Heart left ventricle (tissue), 13 donors: Measurements from ENCODE around the gene PPP2R5B.

Experiments used
- CTCF ChIP-seq, 12 donors: fragments of 200-600 bp; sonication (generic) in 4 of 12; IDR thresholded peaks; one replicate each; pipeline versions ENCODE4 v1.5.0 to v1.8.0; 2018 to 2022; ENCODE audit warnings: antibody characterized with exemption in 12 of 12, mild to moderate bottlenecking in 5 of 12
- POLR2A ChIP-seq, 2 donors: fragments of 450-650 bp; IDR thresholded peaks; one replicate each; pipeline ENCODE4 v1.6.1; 2017; ENCODE audit warnings: antibody characterized with exemption in 2 of 2, mild to moderate bottlenecking in 2 of 2, moderate library complexity in 2 of 2
- donor health status: ischemic (EF 13 %, LVEDD 7.1; RV severe dilation, severe dysfunction).
- donor health status: DM: no; HTN: yes; CAD: no.
- donor health status: DM: no; HTN: no; CAD: no.
- donor health status: ischemic (EF 25% LVEDD 6.9; RV normal size, moderate dysfunction).
- donor health status: ischemic (EF 25% LVEDD 5.7; RV mildly dilated, moderate dysfunction).
- donor health status: ischemic (EF 35%, LVEDD 5.7; RV mildly dilated, moderate dysfunction).
- donor health status: nonischemic (EF 11% LVEDD 7.7; RV severe dilation, severe dysfunction).
- donor health status: DM: yes; HTN: yes; CAD: no.
- donor health status: PGD.
- donor health status: ischemic (EF 29% LVEDD 5.4; RV normal size, mild dysfunction).
- donor health status: nonischemic (EF 23%, LVEDD 6.1; RV moderate dilation, normal function).

GRCh38 chr11:64887234-64887756 lies 37.2 kb upstream of the PPP2R5B start:
- no peak for TF ChIP-seq POLR2A (IDR thresholded peaks at IDR 0.05)
- TF ChIP-seq CTCF (IDR thresholded peaks at IDR 0.05) = no peak
